Esophagus squamous epithelium (tissue), 5 donors: Measurements from ENCODE around the gene DEPDC4. TPM values are rescaled to one million over a fixed set of nuclear protein-coding genes. Genes with fewer than 3 reads are reported as not detected.

Experiments used
- DNase-seq: peaks from one replicate; lab custom pipeline; 2025; lab: John Stamatoyannopoulos, UW
- H3K27ac ChIP-seq, 4 donors: fragments of 200-600 bp; sonication (generic); one replicate each; pipeline ENCODE4 v1.5.1; 2016 to 2019; ENCODE audit warnings: mild to moderate bottlenecking in 1 of 4
- H3K27me3 ChIP-seq, 4 donors: fragments of 200-600 bp; sonication (generic); 1 replicate in 3 of 4; 2 replicates in 1 of 4; pipeline versions ENCODE4 v1.5.1 to v1.6.0; 2017 to 2021; ENCODE audit warnings: antibody characterized with exemption in 1 of 4
- H3K36me3 ChIP-seq, 3 donors: fragments of 200-600 bp; sonication (generic); one replicate each; pipeline ENCODE4 v1.5.1; 2016 to 2019
- H3K4me1 ChIP-seq, 3 donors: fragments of 200-600 bp; sonication (generic); one replicate each; pipeline ENCODE4 v1.5.1; 2017 to 2019
- H3K4me3 ChIP-seq, 4 donors: fragments of 200-600 bp; sonication (generic); 1 replicate in 3 of 4; 2 replicates in 1 of 4; pipeline ENCODE4 v1.5.1; 2016 to 2019; ENCODE audit warnings: mild to moderate bottlenecking in 2 of 4, moderate library complexity in 1 of 4
- H3K9me3 ChIP-seq, 3 donors: fragments of 200-600 bp; sonication (generic); one replicate each; pipeline ENCODE4 v1.5.1; 2016 to 2019
- CTCF ChIP-seq, 6 experiments: fragments of 450-650 bp in 4 of 6; fragments of 200-600 bp in 2 of 6; sonication (generic) in 2 of 6; IDR thresholded peaks; one replicate each; pipeline ENCODE4 v1.5.1; 2016 to 2019; ENCODE audit warnings: antibody characterized with exemption in 6 of 6, mild to moderate bottlenecking in 4 of 6, moderate library complexity in 4 of 6
- POLR2A ChIP-seq, 4 donors: fragments of 450-650 bp; IDR thresholded peaks; one replicate each; pipeline ENCODE4 v1.6.1; 2017; ENCODE audit warnings: antibody characterized with exemption in 4 of 4, mild to moderate bottlenecking in 4 of 4, moderate library complexity in 3 of 4
- WGBS, 2 donors: methylation state at CpG; one replicate each; pipeline ENCODE4 v1.1.5; 2018; 5-methylcytosine and 5-hydroxymethylcytosine counted together
- intact Hi-C: fragments of 100-400 bp; cut with DNase I; formaldehyde crosslinking; loops from one replicate; pipeline ENCODE4 v1.15.0; 2022
- small RNA-seq, 4 donors: library from RNA; depleted of rRNA; stranded (forward); fragments of <200 nt; gene quantifications; one replicate each; pipeline ENCODE3, GENCODE V24; 2016
- total RNA-seq, 4 donors: library from RNA; depleted of rRNA; stranded (reverse); fragments of >200 nt; gene quantifications; one replicate each; pipeline ENCODE4 v1.1.0, GENCODE V29; 2016
- donor health status: DM: yes; HTN: yes; CAD: no.

DEPDC4 gene
- total RNA-seq, 4 donors from 2014 or later = 0.76 to 1.1 (median 0.95) TPM; not detected in 1

- peaks cover 0 to 9% (median 0%) of the 10 kb centered on the region in 3 donors for H3K36me3 ChIP-seq
- intact Hi-C loops = no loop called here
- H3K4me1 ChIP-seq = peaks cover 0 to 40% (median 16%) of the 10 kb centered on the region in 3 donors
- H3K9me3 ChIP-seq = no peaks in the 10 kb centered on the region
- H3K27me3 ChIP-seq = no peaks in the 10 kb centered on the region
- no peak for DNase-seq
- TF ChIP-seq POLR2A (IDR thresholded peaks at IDR 0.05) (no peak), CTCF (IDR thresholded peaks at IDR 0.05) (no peak)
- H3K4me3 ChIP-seq = no peak overlapping the region
- 60 to 65% methylated on average over 3 to 4 of the region's 4 CpGs for WGBS, 2 donors
- H3K27ac ChIP-seq = no peak overlapping the region
Measured at GRCh38 chr12:100197486-100197885, 69.4 kb downstream of the DEPDC4 start.

GRCh38 chr12:100193085-100193484, 73.8 kb downstream of the DEPDC4 start:
- TF ChIP-seq CTCF (IDR thresholded peaks at IDR 0.05) (no peak), POLR2A (IDR thresholded peaks at IDR 0.05) (no peak)
- Histone ChIP-seq H3K4me1 (peaks cover 0 to 4% (median 0%) of the 10 kb centered on the region in 3 donors), H3K27me3 (no peaks in the 10 kb centered on the region), H3K36me3 (peaks cover 0 to 15% (median 0%) of the 10 kb centered on the region in 3 donors), H3K9me3 (no peaks in the 10 kb centered on the region), H3K27ac (no peak overlapping the region), H3K4me3 (no peak overlapping the region)
- DNase-seq = no peak
- intact Hi-C loops = no loop called here
- 92 to 94% methylated on average over 1 of the region's 1 CpG for WGBS, 2 donors

Small RNA genes within 50 kb of the gene (small RNA-seq; reads per million reads assigned to genes)
- gene RF00019 = 0 reads per million in 4 donors

Other genes starting within 250 kb of the DEPDC4 start
- gene BLTP3B, start 124.2 kb downstream of the DEPDC4 start, total RNA-seq = 10 to 100 TPM in 3 of 4 donors, 1 to 10 TPM in 1; 7.1 to 21.9 (median 13.5) TPM
- gene ACTR6, start 66.3 kb downstream of the DEPDC4 start, total RNA-seq = 10 to 100 TPM; 14.2 to 21.0 (median 16.5) TPM
- gene SCYL2, start 98 bp upstream of the DEPDC4 start, total RNA-seq = 10 to 100 TPM; 27.7 to 51.8 (median 39.5) TPM
- not detected for gene SLC17A8, start 90.0 kb upstream of the DEPDC4 start, total RNA-seq
- gene NR1H4, start 206.8 kb upstream of the DEPDC4 start, total RNA-seq = not detected